ENCODE measurements around the gene EDARADD.
"Not testable (repeated sequence)": the region's sequence is repeated elsewhere in the genome, so short reads cannot be mapped to it uniquely, and the experiment has no call there.

The EDARADD gene

GRCh38 chr1:236440373-236440772, 46.3 kb downstream of the EDARADD start:
- no peak for DNase-seq

- DNase-seq: no peak
Observed at GRCh38 chr1:236450779-236451178, 56.7 kb downstream of the EDARADD start.

- DNase-seq: no peak
Observed at GRCh38 chr1:236451796-236452373, 57.8 kb downstream of the EDARADD start.

- DNase-seq: no peak
Observed at GRCh38 chr1:236455243-236455642, 61.2 kb downstream of the EDARADD start.

- DNase-seq: no peak
Observed at GRCh38 chr1:236457775-236458174, 63.7 kb downstream of the EDARADD start.

GRCh38 chr1:236458996-236459395, 64.9 kb downstream of the EDARADD start:
- DNase-seq: no peak

GRCh38 chr1:236460103-236460502, 66.0 kb downstream of the EDARADD start:
- no peak for DNase-seq

- not testable (repeated sequence) for DNase-seq
Observed at GRCh38 chr1:236464197-236464596, 70.1 kb downstream of the EDARADD start.

GRCh38 chr1:236465231-236465958, 71.3 kb downstream of the EDARADD start:
- DNase-seq: no peak

GRCh38 chr1:236465959-236466303, 71.8 kb downstream of the EDARADD start:
- no peak for DNase-seq

GRCh38 chr1:236467327-236467641, 73.2 kb downstream of the EDARADD start:
- DNase-seq: no peak

GRCh38 chr1:236468625-236469024, 74.5 kb downstream of the EDARADD start:
- DNase-seq: no peak

- DNase-seq: no peak
Observed at GRCh38 chr1:236469466-236469865, 75.4 kb downstream of the EDARADD start.

- DNase-seq: no peak
Observed at GRCh38 chr1:236471096-236471495, 77.0 kb downstream of the EDARADD start.

- DNase-seq: peak; percentile 78
Observed at GRCh38 chr1:236471653-236472052, 77.6 kb downstream of the EDARADD start.

GRCh38 chr1:236472850-236473788, 79.0 kb downstream of the EDARADD start:
- no peak for DNase-seq

- no peak for DNase-seq
Observed at GRCh38 chr1:236476019-236476418, 81.9 kb downstream of the EDARADD start.

GRCh38 chr1:236480758-236481436, 86.8 kb downstream of the EDARADD start:
- DNase-seq: peak; percentile 13

GRCh38 chr1:236484310-236484971, 90.4 kb downstream of the EDARADD start:
- no peak for DNase-seq

- DNase-seq: no peak
Observed at GRCh38 chr1:236486356-236487002, 92.4 kb downstream of the EDARADD start.

- DNase-seq: not testable (repeated sequence)
Observed at GRCh38 chr1:236489161-236489560, 95.1 kb downstream of the EDARADD start.

- DNase-seq: peak; percentile 25
Observed at GRCh38 chr1:236489710-236490377, 95.8 kb downstream of the EDARADD start.

All from DMS79 treated with DMSO at 0.1 percent for 48 hours (cell line).